A549 (cell line): ENCODE data around the gene CCNE1. TPM values are rescaled to one million over a fixed set of nuclear protein-coding genes. Genes with fewer than 3 reads are reported as not detected.
"Not testable (repeated sequence)": the region's sequence is repeated elsewhere in the genome, so short reads cannot be mapped to it uniquely, and the experiment has no call there.

Experiments used
- ATAC-seq, 2 experiments: fragments of 200-7000 bp in 1 of 2; fragments of >200 bp in 1 of 2; cut with Nextera tagmentation in 1 of 2; cut with Tn5 transposase in 1 of 2; 3 replicates each; pipeline versions ENCODE4 v1.8.0 to v1.9.1; 2018 to 2020; ENCODE audit warnings: mild to moderate bottlenecking in 1 of 2, moderate library complexity in 1 of 2
- CTCF ChIA-PET: fragments of 300-600 bp; sonication (Branson Sonifier 250); formaldehyde crosslinking; extraction: SDS; loops from one replicate; lab custom pipeline; 2021; ENCODE audit warnings: antibody characterized with exemption, inconsistent platforms; lab: Yijun Ruan, JAX
- POLR2A ChIA-PET: fragments of 350-600 bp; formaldehyde crosslinking; extraction: SDS; loops from one replicate; lab custom pipeline; 2021; ENCODE audit warnings: antibody characterized with exemption, inconsistent platforms; lab: Yijun Ruan, JAX
- DNase-seq, 2 experiments: peaks; one replicate each; pipeline versions ENCODE4 v3.0.0 to v3.0.0-alpha.2; 2011 to 2016; ENCODE audit warnings: low read depth in 1 of 2, low spot score in 1 of 2
- FAIRE-seq: peaks from 2 replicates; lab custom pipeline; 2011; peaks lifted over from hg19 to GRCh38; lab: Jason Lieb, UNC
- H3K27ac ChIP-seq, 2 experiments: fragments of >200 bp; sonication (Bioruptor Twin); formaldehyde crosslinking; 3 replicates each; pipeline ENCODE4 v1.5.1; 2016 to 2017
- H3K4me1 ChIP-seq: fragments of >200 bp; sonication (Bioruptor Twin); formaldehyde crosslinking; 3 replicates; pipeline ENCODE4 v1.6.1; 2016
- H3K4me2 ChIP-seq: fragments of >200 bp; sonication (Bioruptor Twin); formaldehyde crosslinking; 3 replicates; pipeline ENCODE4 v1.6.1; 2016
- H3K4me3 ChIP-seq: fragments of >200 bp; sonication (Bioruptor Twin); formaldehyde crosslinking; 3 replicates; pipeline ENCODE4 v1.5.1; 2016
- H3K9me3 ChIP-seq: fragments of >200 bp; sonication (Bioruptor Twin); formaldehyde crosslinking; 3 replicates; pipeline ENCODE4 v1.6.1; 2016
- ATOH8 ChIP-seq: fragments of 250-450 bp; sonication (Bioruptor Pico); IDR thresholded peaks from 2 replicates; pipeline ENCODE4 v1.5.0; 2020; ENCODE audit warnings: low read depth, mild to moderate bottlenecking, moderate library complexity
- BCL3 ChIP-seq: fragments of >200 bp; sonication (Bioruptor Twin); formaldehyde crosslinking; IDR thresholded peaks from 3 replicates; pipeline ENCODE4 v1.6.1; 2016
- BHLHE40 ChIP-seq: IDR thresholded peaks from 2 replicates; pipeline ENCODE4 v1.6.1; 2012; ENCODE audit warnings: low read depth, low read length, inconsistent platforms
- CBX2 ChIP-seq: fragments of 200-600 bp; sonication (generic); IDR thresholded peaks from 2 replicates; pipeline ENCODE4 v1.6.1; 2016; ENCODE audit warnings: low read depth, mild to moderate bottlenecking, borderline replicate concordance
- CTCF ChIP-seq: fragments of >200 bp; sonication (Bioruptor Twin); formaldehyde crosslinking; IDR thresholded peaks from 3 replicates; pipeline ENCODE4 v1.5.1; 2016
- E2F6 ChIP-seq: IDR thresholded peaks from 2 replicates; pipeline ENCODE4 v1.6.1; 2012; ENCODE audit warnings: low read depth, borderline replicate concordance
- EP300 ChIP-seq, 2 experiments: fragments of >200 bp; sonication (Bioruptor Twin); formaldehyde crosslinking; IDR thresholded peaks; 2 replicates in 1 of 2; 3 replicates in 1 of 2; pipeline ENCODE4 v1.6.1; 2016 to 2017
- ESRRA ChIP-seq: fragments of 150-350 bp; IDR thresholded peaks from 2 replicates; pipeline ENCODE4 v1.6.1; 2014; ENCODE audit warnings: mild to moderate bottlenecking, low read length, borderline replicate concordance
- FOXS1 ChIP-seq: fragments of 250-450 bp; sonication (Bioruptor Pico); IDR thresholded peaks from 2 replicates; pipeline ENCODE4 v1.5.0; 2020; ENCODE audit warnings: mild to moderate bottlenecking, moderate library complexity
- HEYL ChIP-seq: fragments of 250-450 bp; sonication (Bioruptor Pico); IDR thresholded peaks from 2 replicates; pipeline ENCODE4 v1.8.0; 2021; ENCODE audit warnings: mild to moderate bottlenecking, moderate library complexity
- HOXA7 ChIP-seq: fragments of 250-450 bp; sonication (Bioruptor Pico); IDR thresholded peaks from 2 replicates; pipeline ENCODE4 v1.5.0; 2020; ENCODE audit warnings: mild to moderate bottlenecking, moderate library complexity
- HOXB13 ChIP-seq: fragments of 250-450 bp; sonication (Bioruptor Pico); IDR thresholded peaks from 2 replicates; pipeline ENCODE4 v1.5.0; 2020; ENCODE audit warnings: low read depth, mild to moderate bottlenecking, moderate library complexity
- JUNB ChIP-seq: fragments of >200 bp; sonication (Bioruptor Twin); formaldehyde crosslinking; IDR thresholded peaks from 2 replicates; pipeline ENCODE4 v1.6.1; 2016
- KDM5A ChIP-seq: fragments of 200-600 bp; sonication (generic); IDR thresholded peaks from 2 replicates; pipeline ENCODE4 v1.6.1; 2016; ENCODE audit warnings: antibody characterized with exemption, mild to moderate bottlenecking
- NPAS2 ChIP-seq: fragments of 250-450 bp; sonication (Bioruptor Pico); IDR thresholded peaks from 2 replicates; pipeline ENCODE4 v1.8.0; 2022; ENCODE audit warnings: mild to moderate bottlenecking, moderate library complexity, borderline replicate concordance
- NR3C1 ChIP-seq: fragments of >200 bp; sonication (Bioruptor Twin); formaldehyde crosslinking; IDR thresholded peaks from 3 replicates; pipeline ENCODE4 v1.6.1; 2017
- PHF8 ChIP-seq: fragments of 200-600 bp; sonication (generic); IDR thresholded peaks from 2 replicates; pipeline ENCODE4 v1.6.1; 2016; ENCODE audit warnings: low read depth, mild to moderate bottlenecking, antibody characterized with exemption, moderate library complexity, borderline replicate concordance
- RAD21 ChIP-seq, 2 experiments: fragments of >200 bp in 1 of 2; sonication (Bioruptor Twin) in 1 of 2; formaldehyde crosslinking in 1 of 2; IDR thresholded peaks in 1 of 2; conservative IDR thresholded peaks in 1 of 2; 2 replicates in 1 of 2; 3 replicates in 1 of 2; pipeline ENCODE4 v1.6.1; 2012 to 2018; ENCODE audit warnings: inconsistent platforms in 1 of 2
- SMC3 ChIP-seq: fragments of >200 bp; sonication (Bioruptor Twin); formaldehyde crosslinking; IDR thresholded peaks from 3 replicates; pipeline ENCODE4 v1.6.1; 2018; ENCODE audit warnings: inconsistent platforms
- USF2 ChIP-seq: fragments of 450-650 bp; IDR thresholded peaks from 2 replicates; pipeline ENCODE4 v1.6.1; 2014; ENCODE audit warnings: antibody characterized with exemption
- ZFP36 ChIP-seq: fragments of 450-650 bp; IDR thresholded peaks from 2 replicates; pipeline ENCODE4 v1.6.1; 2014; ENCODE audit warnings: borderline replicate concordance; ENCODE audit not compliant: partially characterized antibody
- ZSCAN20 ChIP-seq: fragments of 250-450 bp; sonication (Bioruptor Pico); IDR thresholded peaks from 2 replicates; pipeline ENCODE4 v1.8.0; 2022; ENCODE audit warnings: mild to moderate bottlenecking, moderate library complexity
- WGBS: methylation state at CpG from one replicate; pipeline ENCODE4 v1.1.6; 2017; ENCODE audit errors: missing lambda C conversion rate; 5-methylcytosine and 5-hydroxymethylcytosine counted together
- polyA plus RNA-seq, 4 experiments: library from polyadenylated mRNA; depleted of rRNA in 3 of 4; stranded (reverse); fragments of >200 nt; fragmentation: RNase III in 1 of 4; extraction: RNeasy Plus Mini Kit Qiagen cat#74134 plus additional on column Dnase treatment in 1 of 4; gene quantifications; 2 replicates in 3 of 4; 3 replicates in 1 of 4; pipeline ENCODE4 v1.2.3, GENCODE V29; 2011 to 2017

The CCNE1 gene
- polyA plus RNA-seq, 2 of the 4 experiments (the other 2 are of a cell fraction) = 18.3 to 25.2 TPM

GRCh38 chr19:29798774-29799497, 12.9 kb upstream of the CCNE1 start:
- peak; percentile 78 for FAIRE-seq
- no peaks in the 10 kb centered on the region for H3K9me3 ChIP-seq
- H3K4me2 ChIP-seq = no peak overlapping the region
- CTCF ChIA-PET = interaction anchor here (0.6 to 6.6 kb wide), 8 partner anchors 11 to 597 kb away, joined by 3 to 35 read pairs (median 4); no protein-coding TSS in a partner anchor
- TF ChIP-seq KDM5A (no peak), BCL3 (no peak), HOXB13 (CRISPR knock-in tag) (no peak), BHLHE40 (no peak), NPAS2 (CRISPR knock-in tag) (no peak), ZSCAN20 (no peak), HEYL (CRISPR knock-in tag) (no peak), JUNB (no peak), FOXS1 (CRISPR knock-in tag) (no peak), ZFP36 (no peak), CBX2 (no peak), HOXA7 (CRISPR knock-in tag) (no peak), CTCF (no peak), USF2 (no peak), PHF8 (no peak)
- DNase-seq = no peak
- POLR2A ChIA-PET = no interaction called here
- WGBS = 77% methylated on average over 9 of the region's 9 CpGs
- peak in 1 of 2 experiments; percentile 32; a peak in 1 of 6 replicates for ATAC-seq
- no peaks in the 10 kb centered on the region for H3K4me1 ChIP-seq
- H3K27ac ChIP-seq = no peak overlapping the region
- no peak overlapping the region for H3K4me3 ChIP-seq

- POLR2A ChIA-PET = no interaction called here
- Histone ChIP-seq H3K4me2 (no peak overlapping the region), H3K9me3 (no peaks in the 10 kb centered on the region)
- no peak for ATAC-seq
- CTCF ChIA-PET = interaction anchor here (0.6 to 6.6 kb wide), 9 partner anchors 9 to 166 kb away, joined by 3 to 35 read pairs (median 3); no protein-coding TSS in a partner anchor
- no peak for TF ChIP-seq RAD21 (conservative IDR thresholded peaks at IDR 0.05 in 1 of 2, IDR thresholded peaks at IDR 0.05 in 1 of 2)
- TF ChIP-seq ATOH8 = no peak
- TF ChIP-seq E2F6 = no peak
- no peak for TF ChIP-seq EP300 (IDR thresholded peaks at IDR 0.05)
- no peak for TF ChIP-seq SMC3
- TF ChIP-seq ESRRA = no peak
- TF ChIP-seq NR3C1 = no peak
- TF ChIP-seq, all 56 proteins: peak for 0
- 67% methylated on average over 12 of the region's 12 CpGs for WGBS
- H3K27ac ChIP-seq = no peak overlapping the region
- DNase-seq (no peak), FAIRE-seq (no peak)
- peaks cover under 1% of the 10 kb centered on the region; the same call in 1 of the 3 replicates for H3K4me1 ChIP-seq
- no peak overlapping the region for H3K4me3 ChIP-seq
Measured at GRCh38 chr19:29800100-29800825, 11.5 kb upstream of the CCNE1 start.

GRCh38 chr19:29803951-29804350, 7.8 kb upstream of the CCNE1 start:
- POLR2A ChIA-PET, ATAC-seq, H3K4me1 ChIP-seq, H3K9me3 ChIP-seq, FAIRE-seq, DNase-seq, H3K4me2 ChIP-seq, H3K4me3 ChIP-seq, H3K27ac ChIP-seq: not testable (repeated sequence)
- CTCF ChIA-PET = interaction anchor here (0.5 to 6.6 kb wide), 2 partner anchors 43 to 47 kb away, joined by 3 to 35 read pairs; no protein-coding TSS in a partner anchor
- 80% methylated on average over 13 of the region's 13 CpGs for WGBS
